H9 (cell line): ENCODE measurements around the gene EPHB3. TPM values are rescaled to one million over a fixed set of nuclear protein-coding genes. Genes with fewer than 3 reads are reported as not detected.

Experiments
- DNase-seq: peaks from one replicate; pipeline ENCODE4 v3.0.0-alpha.2; 2017
- H2AFZ ChIP-seq: one replicate; pipeline ENCODE4 v1.6.1; 2013; ENCODE audit warnings: mild to moderate bottlenecking, low read length, control low read depth, moderate library complexity
- H2AK5ac ChIP-seq: 2 replicates; pipeline ENCODE4 v1.6.1; 2013; ENCODE audit warnings: low read length, control low read depth, mixed read lengths; ENCODE audit not compliant: insufficient read length
- H2BK120ac ChIP-seq: one replicate; pipeline ENCODE4 v1.6.1; 2013; ENCODE audit warnings: low read depth, mild to moderate bottlenecking, low read length, control low read depth, inconsistent platforms; ENCODE audit not compliant: poor library complexity, severe bottlenecking
- H2BK12ac ChIP-seq: 2 replicates; pipeline ENCODE4 v1.6.1; 2013; ENCODE audit warnings: low read length, control low read depth, mixed read lengths, low read depth; ENCODE audit not compliant: insufficient read length
- H2BK15ac ChIP-seq: 2 replicates; pipeline ENCODE4 v1.6.1; 2013; ENCODE audit warnings: low read depth, low read length, control low read depth
- H2BK20ac ChIP-seq: one replicate; pipeline ENCODE4 v1.6.1; 2013; ENCODE audit warnings: low read depth, mild to moderate bottlenecking, low read length, control low read depth, inconsistent platforms; ENCODE audit not compliant: poor library complexity, severe bottlenecking
- H2BK5ac ChIP-seq: 2 replicates; pipeline ENCODE4 v1.6.1; 2013; ENCODE audit warnings: low read length, control low read depth, mixed read lengths; ENCODE audit not compliant: insufficient read length
- H3K14ac ChIP-seq: 2 replicates; pipeline ENCODE4 v1.6.1; 2013; ENCODE audit warnings: low read length, control low read depth; ENCODE audit not compliant: insufficient read depth
- H3K18ac ChIP-seq: 2 replicates; pipeline ENCODE4 v1.6.1; 2013; ENCODE audit warnings: low read depth, mild to moderate bottlenecking, mixed read lengths, low read length, control low read depth; ENCODE audit not compliant: insufficient read length
- H3K23ac ChIP-seq: 2 replicates; pipeline ENCODE4 v1.6.1; 2013; ENCODE audit warnings: low read length, control low read depth, mixed read lengths, low read depth; ENCODE audit not compliant: insufficient read length
- H3K23me2 ChIP-seq: 2 replicates; pipeline ENCODE4 v1.6.1; 2013; ENCODE audit warnings: low read depth, mild to moderate bottlenecking, mixed read lengths, low read length, control low read depth; ENCODE audit not compliant: insufficient read length, poor library complexity, severe bottlenecking
- H3K27ac ChIP-seq: 2 replicates; pipeline ENCODE4 v1.5.1; 2013; ENCODE audit warnings: low read length, control low read depth, mixed read lengths, low read depth; ENCODE audit not compliant: insufficient read length
- H3K27me3 ChIP-seq: 2 replicates; pipeline ENCODE4 v1.6.1; 2013; ENCODE audit warnings: low read length, control low read depth, inconsistent platforms; ENCODE audit not compliant: insufficient read depth
- H3K4ac ChIP-seq: 2 replicates; pipeline ENCODE4 v1.6.1; 2013; ENCODE audit warnings: low read depth, mild to moderate bottlenecking, control low read depth, inconsistent platforms, low read length, moderate library complexity
- H3K4me1 ChIP-seq: 2 replicates; pipeline ENCODE4 v1.6.1; 2013; ENCODE audit warnings: low read length, control low read depth, inconsistent platforms; ENCODE audit not compliant: insufficient read depth
- H3K4me2 ChIP-seq: 2 replicates; pipeline ENCODE4 v1.6.1; 2013; ENCODE audit warnings: low read length, control low read depth, mixed read lengths; ENCODE audit not compliant: insufficient read length, insufficient read depth
- H3K56ac ChIP-seq: 2 replicates; pipeline ENCODE4 v1.6.1; 2013; ENCODE audit warnings: low read depth, mild to moderate bottlenecking, mixed read lengths, low read length, control low read depth; ENCODE audit not compliant: insufficient read length
- H3K79me1 ChIP-seq: 2 replicates; pipeline ENCODE4 v1.6.1; 2013; ENCODE audit warnings: low read depth, mild to moderate bottlenecking, moderate library complexity, low read length, control low read depth, inconsistent platforms; ENCODE audit not compliant: insufficient read depth, poor library complexity, severe bottlenecking
- H3K79me2 ChIP-seq: 2 replicates; pipeline ENCODE4 v1.6.1; 2013; ENCODE audit warnings: low read length, control low read depth, inconsistent platforms; ENCODE audit not compliant: insufficient read depth
- H3K9ac ChIP-seq: 2 replicates; pipeline ENCODE4 v1.6.1; 2013; ENCODE audit warnings: low read length, control low read depth, mixed read lengths; ENCODE audit not compliant: insufficient read length; ENCODE audit errors: extremely low read depth
- H3K9me3 ChIP-seq: one replicate; pipeline ENCODE4 v1.6.1; 2013; ENCODE audit warnings: low read depth, low read length, inconsistent platforms; ENCODE audit not compliant: control insufficient read depth
- H3T11ph ChIP-seq: one replicate; pipeline ENCODE4 v1.6.1; 2013; ENCODE audit warnings: mild to moderate bottlenecking, low read length, control low read depth, inconsistent platforms
- H4K20me1 ChIP-seq: one replicate; pipeline ENCODE4 v1.6.1; 2013; ENCODE audit not compliant: control insufficient read depth, insufficient read length, insufficient read depth
- H4K5ac ChIP-seq: 2 replicates; pipeline ENCODE4 v1.6.1; 2013; ENCODE audit warnings: low read depth, mild to moderate bottlenecking, mixed read lengths, low read length, control low read depth; ENCODE audit not compliant: insufficient read length
- H4K8ac ChIP-seq: replicated peaks from 2 replicates; pipeline ENCODE4 v1.6.1; 2013; ENCODE audit warnings: low read length, control low read depth, mixed read lengths, low read depth; ENCODE audit not compliant: insufficient read length
- H4K91ac ChIP-seq: 2 replicates; pipeline ENCODE4 v1.6.1; 2013; ENCODE audit warnings: low read depth, mild to moderate bottlenecking, moderate library complexity, mixed read lengths, low read length, control low read depth; ENCODE audit not compliant: insufficient read length
- H3K27ac Mint-ChIP-seq, 3 experiments: 2 replicates in 2 of 3; 3 replicates in 1 of 3; pipeline ENCODE4 v1.8.0; 2020 to 2021; ENCODE audit warnings: mixed read lengths in 3 of 3, mild to moderate bottlenecking in 1 of 3, moderate library complexity in 1 of 3
- H3K27me3 Mint-ChIP-seq: 2 replicates; pipeline ENCODE4 v1.8.0; 2021; ENCODE audit warnings: low read depth, mild to moderate bottlenecking, moderate library complexity, mixed read lengths
- H3K36me3 Mint-ChIP-seq, 3 experiments: 2 replicates in 2 of 3; 3 replicates in 1 of 3; pipeline ENCODE4 v1.8.0; 2020 to 2021; ENCODE audit warnings: low read depth in 3 of 3, mixed read lengths in 3 of 3; ENCODE audit not compliant: insufficient read depth in 1 of 3
- H3K4me1 Mint-ChIP-seq, 2 experiments: 2 replicates each; pipeline ENCODE4 v1.8.0; 2020; ENCODE audit warnings: mixed read lengths in 2 of 2
- H3K4me3 Mint-ChIP-seq, 2 experiments: 2 replicates in 1 of 2; 3 replicates in 1 of 2; pipeline ENCODE4 v1.8.0; 2020 to 2021; ENCODE audit warnings: mild to moderate bottlenecking in 2 of 2, mixed read lengths in 2 of 2, moderate library complexity in 1 of 2
- H3K9me3 Mint-ChIP-seq, 2 experiments: 2 replicates in 1 of 2; 3 replicates in 1 of 2; pipeline ENCODE4 v1.8.0; 2020; ENCODE audit warnings: mild to moderate bottlenecking in 2 of 2, mixed read lengths in 2 of 2, moderate library complexity in 1 of 2
- CTCF ChIP-seq: fragments of 200-600 bp; sonication (generic); conservative IDR thresholded peaks from 3 replicates; pipeline ENCODE4 v1.8.0; 2021; ENCODE audit warnings: antibody characterized with exemption, mild to moderate bottlenecking
- WGBS: extraction: QIAGEN DNeasy Blood & Tissue Kit; methylation state at CpG from one replicate; pipeline ENCODE4 v1.1.7; 2013; ENCODE audit warnings: missing lambda C conversion rate, low lambda C conversion rate, mixed read lengths; ENCODE audit not compliant: insufficient read length; ENCODE audit errors: extremely low coverage; 5-methylcytosine and 5-hydroxymethylcytosine counted together
- total RNA-seq: library from RNA; stranded (reverse); gene quantifications from 2 replicates; pipeline ENCODE4 v1.2.1, GENCODE V29; 2021

EPHB3 gene
- total RNA-seq, 1 experiment from 2014 or later, result 1.0 TPM

- Histone ChIP-seq H3K4ac (no peak overlapping the region), H3K9me3 (no peaks in the 10 kb centered on the region), H2AFZ (no peak overlapping the region), H3K23ac (no peak overlapping the region), H2AK5ac (no peak overlapping the region), H3K79me2 (no peaks in the 10 kb centered on the region), H2BK20ac (no peak overlapping the region), H4K91ac (no peak overlapping the region), H3K4me1 (peaks cover 6% of the 10 kb centered on the region; the same call in 1 of the 2 replicates), H4K20me1 (no peaks in the 10 kb centered on the region), H3K27me3 (peaks cover 2% of the 10 kb centered on the region; the same call in 1 of the 2 replicates), H3K4me2 (no peak overlapping the region), H3T11ph (no peak overlapping the region), H3K27ac (no peak overlapping the region), H3K79me1 (no peaks in the 10 kb centered on the region), H3K14ac (no peak overlapping the region; the same call in 1 of the 2 replicates), H4K5ac (no peak overlapping the region), H3K56ac (no peak overlapping the region), H2BK15ac (no peak overlapping the region), H3K9ac (no peak overlapping the region), H4K8ac (no peak overlapping the region), H3K18ac (no peak overlapping the region), H2BK120ac (no peak overlapping the region), H2BK12ac (no peak overlapping the region), H3K23me2 (no peaks in the 10 kb centered on the region), H2BK5ac (no peak overlapping the region)
- Mint-ChIP-seq H3K9me3 (no peaks in the 10 kb centered on the region; a peak in 2 of 5 replicates), H3K4me1 (peaks cover 32 to 45% of the 10 kb centered on the region in 2 experiments), H3K4me3 (no peak overlapping the region), H3K27ac (no peak overlapping the region), H3K27me3 (peaks cover 53% of the 10 kb centered on the region), H3K36me3 (no peaks in the 10 kb centered on the region)
- no peak for TF ChIP-seq CTCF
- no peak for DNase-seq
- WGBS, result no CpG with 5 or more reads among the region's 10 CpGs
Observed at GRCh38 chr3:184593928-184594303, 32.3 kb downstream of the EPHB3 start.
